ENCODE results near the gene LCNL1.

DNA sequence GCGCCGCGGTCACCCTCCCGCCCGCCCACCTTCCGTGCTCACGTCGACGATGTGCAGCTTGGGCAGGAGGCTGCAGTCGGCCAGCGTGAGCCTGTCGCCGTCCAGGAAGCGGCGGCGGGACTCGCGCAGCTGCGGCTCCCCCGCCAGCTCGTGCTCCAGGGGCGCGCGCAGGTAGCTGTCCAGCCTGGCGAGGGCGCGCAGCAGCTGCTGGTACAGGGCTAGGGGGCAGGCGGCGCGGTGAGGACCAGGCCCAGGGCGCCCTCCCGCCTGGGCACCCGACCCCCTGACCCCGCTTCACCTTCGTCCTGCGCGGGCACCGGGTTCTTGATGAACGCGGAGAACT lies 12.1 kb downstream of the LCNL1 start:
- TF ChIP-seq, protein P1, sequence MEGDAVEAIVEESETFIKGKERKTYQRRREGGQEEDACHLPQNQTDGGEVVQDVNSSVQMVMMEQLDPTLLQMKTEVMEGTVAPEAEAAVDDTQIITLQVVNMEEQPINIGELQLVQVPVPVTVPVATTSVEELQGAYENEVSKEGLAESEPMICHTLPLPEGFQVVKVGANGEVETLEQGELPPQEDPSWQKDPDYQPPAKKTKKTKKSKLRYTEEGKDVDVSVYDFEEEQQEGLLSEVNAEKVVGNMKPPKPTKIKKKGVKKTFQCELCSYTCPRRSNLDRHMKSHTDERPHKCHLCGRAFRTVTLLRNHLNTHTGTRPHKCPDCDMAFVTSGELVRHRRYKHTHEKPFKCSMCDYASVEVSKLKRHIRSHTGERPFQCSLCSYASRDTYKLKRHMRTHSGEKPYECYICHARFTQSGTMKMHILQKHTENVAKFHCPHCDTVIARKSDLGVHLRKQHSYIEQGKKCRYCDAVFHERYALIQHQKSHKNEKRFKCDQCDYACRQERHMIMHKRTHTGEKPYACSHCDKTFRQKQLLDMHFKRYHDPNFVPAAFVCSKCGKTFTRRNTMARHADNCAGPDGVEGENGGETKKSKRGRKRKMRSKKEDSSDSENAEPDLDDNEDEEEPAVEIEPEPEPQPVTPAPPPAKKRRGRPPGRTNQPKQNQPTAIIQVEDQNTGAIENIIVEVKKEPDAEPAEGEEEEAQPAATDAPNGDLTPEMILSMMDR (IDR thresholded peaks at IDR 0.05): no peak
- TF ChIP-seq POLR2AphosphoS5 (IDR thresholded peaks at IDR 0.05) (no peak), EP300 (IDR thresholded peaks at IDR 0.05) (no peak), POLR2A (IDR thresholded peaks at IDR 0.05) (no peak)

Measured in sigmoid colon (tissue), 4 donors.